Thyroid gland (tissue), 4 donors: ENCODE measurements around the gene TNNI2. TPM values are rescaled to one million over a fixed set of nuclear protein-coding genes. Genes with fewer than 3 reads are reported as not detected.

Experiments used
- DNase-seq, 2 donors: peaks; one replicate each; pipeline ENCODE4 v3.0.0-alpha.2; 2019
- H3K27ac ChIP-seq, 3 donors: fragments of 200-600 bp; sonication (generic); 1 replicate in 2 of 3; 2 replicates in 1 of 3; pipeline ENCODE4 v1.5.1; 2016 to 2019; ENCODE audit warnings: mild to moderate bottlenecking in 1 of 3, moderate library complexity in 1 of 3
- H3K27me3 ChIP-seq: fragments of 200-600 bp; sonication (generic); one replicate; pipeline ENCODE4 v1.5.1; 2019
- H3K36me3 ChIP-seq, 2 donors: fragments of 200-600 bp; sonication (generic); one replicate each; pipeline ENCODE4 v1.5.1; 2016 to 2019
- H3K4me1 ChIP-seq, 2 donors: fragments of 200-600 bp; sonication (generic); one replicate each; pipeline ENCODE4 v1.5.1; 2017 to 2019
- H3K4me3 ChIP-seq, 3 donors: fragments of 200-600 bp; sonication (generic); replicated peaks in 1 of 3; 1 replicate in 2 of 3; 2 replicates in 1 of 3; pipeline ENCODE4 v1.5.1; 2016; ENCODE audit warnings: mild to moderate bottlenecking in 1 of 3
- H3K9me3 ChIP-seq: fragments of 200-600 bp; sonication (generic); one replicate; pipeline ENCODE4 v1.5.1; 2017
- POLR2A ChIP-seq, 2 donors: fragments of 450-650 bp; IDR thresholded peaks; one replicate each; pipeline ENCODE4 v1.6.1; 2017; ENCODE audit warnings: antibody characterized with exemption in 2 of 2, mild to moderate bottlenecking in 2 of 2, moderate library complexity in 1 of 2
- WGBS, 2 donors: methylation state at CpG; one replicate each; pipeline ENCODE4 v1.1.5; 2017; 5-methylcytosine and 5-hydroxymethylcytosine counted together
- intact Hi-C: fragments of 100-400 bp; cut with DNase I; formaldehyde crosslinking; loops from one replicate; pipeline ENCODE4 v1.15.1; 2023
- total RNA-seq, 4 donors: library from RNA; depleted of rRNA; stranded (reverse); fragments of >200 nt; gene quantifications; one replicate each; pipeline ENCODE4 v1.2.3, GENCODE V29; 2016
- TF ChIP-seq, protein P1 (sequence below), 6 experiments: fragments of 200-600 bp in 3 of 6; fragments of 450-650 bp in 3 of 6; sonication (generic) in 3 of 6; IDR thresholded peaks; one replicate each; pipeline ENCODE4 v1.5.1; 2016 to 2019; ENCODE audit warnings: antibody characterized with exemption in 6 of 6, mild to moderate bottlenecking in 2 of 6, inconsistent platforms in 1 of 6, moderate library complexity in 1 of 6

TNNI2 gene
- total RNA-seq, 4 donors from 2014 or later = not detected

DNA sequence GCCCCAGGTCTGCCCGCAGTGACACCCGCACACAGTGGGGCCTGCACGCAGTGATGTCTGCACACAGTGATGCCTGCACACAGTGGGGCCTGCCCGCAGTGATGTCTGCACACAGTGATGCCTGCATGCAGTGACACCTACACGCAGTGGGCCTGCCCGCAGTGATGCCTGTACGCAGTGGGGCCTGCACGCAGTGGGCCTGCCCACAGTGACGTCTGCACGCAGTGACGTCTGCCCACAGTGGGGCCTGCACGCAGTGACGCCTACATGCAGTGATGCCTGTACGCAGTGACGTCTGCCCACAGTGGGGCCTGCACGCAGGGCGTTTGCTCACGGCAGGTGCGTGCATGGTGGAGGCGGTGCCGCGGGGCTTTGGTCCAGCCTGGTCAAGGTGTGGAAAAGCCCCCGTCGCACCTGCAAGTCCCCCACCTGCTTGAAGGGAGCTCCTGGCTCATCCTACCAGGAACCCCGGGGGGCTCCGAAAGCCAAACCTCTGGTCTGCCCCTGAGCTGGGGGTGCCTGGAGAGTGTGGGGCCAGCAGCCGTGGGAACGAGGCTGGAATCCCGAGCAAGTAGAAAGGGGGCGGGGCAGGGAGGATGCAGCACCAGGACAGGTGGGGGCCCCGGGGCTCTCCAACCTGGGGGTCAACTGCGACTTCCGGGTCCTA, 12.9 kb upstream of the TNNI2 start:
- Histone ChIP-seq H3K36me3 (no peaks in the 10 kb centered on the region), H3K4me3 (no peak overlapping the region), H3K9me3 (no peaks in the 10 kb centered on the region), H3K4me1 (peaks cover 0 to 10% of the 10 kb centered on the region in 2 donors), H3K27ac (no peak overlapping the region), H3K27me3 (no peaks in the 10 kb centered on the region)
- intact Hi-C loops = no loop called here
- DNase-seq = no peak
- TF ChIP-seq, protein P1, sequence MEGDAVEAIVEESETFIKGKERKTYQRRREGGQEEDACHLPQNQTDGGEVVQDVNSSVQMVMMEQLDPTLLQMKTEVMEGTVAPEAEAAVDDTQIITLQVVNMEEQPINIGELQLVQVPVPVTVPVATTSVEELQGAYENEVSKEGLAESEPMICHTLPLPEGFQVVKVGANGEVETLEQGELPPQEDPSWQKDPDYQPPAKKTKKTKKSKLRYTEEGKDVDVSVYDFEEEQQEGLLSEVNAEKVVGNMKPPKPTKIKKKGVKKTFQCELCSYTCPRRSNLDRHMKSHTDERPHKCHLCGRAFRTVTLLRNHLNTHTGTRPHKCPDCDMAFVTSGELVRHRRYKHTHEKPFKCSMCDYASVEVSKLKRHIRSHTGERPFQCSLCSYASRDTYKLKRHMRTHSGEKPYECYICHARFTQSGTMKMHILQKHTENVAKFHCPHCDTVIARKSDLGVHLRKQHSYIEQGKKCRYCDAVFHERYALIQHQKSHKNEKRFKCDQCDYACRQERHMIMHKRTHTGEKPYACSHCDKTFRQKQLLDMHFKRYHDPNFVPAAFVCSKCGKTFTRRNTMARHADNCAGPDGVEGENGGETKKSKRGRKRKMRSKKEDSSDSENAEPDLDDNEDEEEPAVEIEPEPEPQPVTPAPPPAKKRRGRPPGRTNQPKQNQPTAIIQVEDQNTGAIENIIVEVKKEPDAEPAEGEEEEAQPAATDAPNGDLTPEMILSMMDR (IDR thresholded peaks at IDR 0.05) = no peak
- no peak for TF ChIP-seq POLR2A (IDR thresholded peaks at IDR 0.05)
- WGBS, 2 donors = 91 to 95% methylated on average over 11 to 19 of the region's 33 CpGs

DNA sequence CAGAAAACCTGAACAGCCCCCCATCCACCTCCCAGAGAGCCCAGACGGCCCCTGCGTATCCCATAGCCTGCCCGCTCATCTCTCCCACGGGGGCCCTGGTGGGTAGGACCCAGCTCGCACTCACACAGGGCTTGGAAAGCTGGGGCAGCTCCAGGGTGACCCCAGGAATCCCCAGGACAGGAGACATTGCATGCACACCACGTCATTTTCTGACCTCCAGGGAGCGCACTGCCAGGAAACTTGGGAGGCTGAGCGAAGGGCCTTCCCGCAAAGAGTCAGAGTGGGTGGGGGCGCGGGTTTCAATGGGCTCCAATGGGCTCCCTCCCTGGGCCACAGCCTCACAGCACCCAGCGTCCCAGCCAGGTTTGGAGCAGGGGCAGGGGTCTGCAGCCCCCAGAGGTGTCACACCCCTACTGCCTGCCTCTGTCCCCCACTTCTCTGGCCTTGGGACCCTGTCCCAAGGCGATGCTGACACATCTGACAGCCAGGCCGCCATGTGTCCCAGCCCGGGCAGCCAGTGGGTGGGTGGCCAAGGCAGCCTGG, 12.2 kb upstream of the TNNI2 start:
- Histone ChIP-seq H3K4me3 (no peak overlapping the region), H3K36me3 (no peaks in the 10 kb centered on the region), H3K4me1 (peaks cover 0 to 10% of the 10 kb centered on the region in 2 donors), H3K27me3 (no peaks in the 10 kb centered on the region), H3K9me3 (no peaks in the 10 kb centered on the region), H3K27ac (no peak overlapping the region)
- no peak for DNase-seq
- 65 to 84% methylated on average over 5 to 8 of the region's 15 CpGs for WGBS, 2 donors
- TF ChIP-seq, protein P1 (IDR thresholded peaks at IDR 0.05) = no peak
- TF ChIP-seq POLR2A (IDR thresholded peaks at IDR 0.05) = no peak
- intact Hi-C loops = no loop called here

DNA sequence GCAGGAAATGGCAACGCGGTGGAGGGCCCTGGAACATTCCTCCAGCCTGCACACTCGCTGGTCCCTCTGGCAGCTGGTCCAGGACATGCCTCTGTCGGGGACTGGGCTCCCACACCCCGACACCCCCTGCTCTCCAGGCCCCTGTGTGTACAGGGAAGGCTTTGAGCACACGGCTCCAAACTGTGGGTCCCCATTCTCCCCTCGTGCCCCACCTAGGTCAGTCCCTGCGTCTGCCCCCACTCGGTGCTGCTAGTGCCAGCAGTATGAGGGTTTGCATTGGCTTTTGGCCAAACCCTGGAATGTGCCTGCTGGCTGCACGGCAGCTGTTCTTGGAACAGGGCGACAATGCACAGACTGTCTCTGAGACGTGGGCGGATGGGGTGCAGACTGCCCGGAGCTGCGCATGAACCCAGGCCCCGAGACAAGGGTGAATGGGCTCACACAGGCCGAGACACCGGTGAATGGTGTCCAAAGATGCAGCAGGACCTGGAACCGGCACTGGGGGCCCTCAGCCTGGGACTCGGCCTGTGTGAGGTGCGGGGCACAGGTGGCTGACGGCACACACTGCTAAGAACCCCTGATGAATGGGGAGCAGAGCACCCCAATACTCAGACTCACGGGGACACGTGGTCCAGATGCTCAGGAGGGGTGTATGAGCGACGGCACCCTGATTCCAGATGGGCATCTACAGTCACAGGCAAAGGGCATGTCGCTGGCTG, 11.5 kb upstream of the TNNI2 start:
- peak; percentile 43 to 52 for DNase-seq
- Histone ChIP-seq H3K27ac (no peak overlapping the region), H3K36me3 (no peaks in the 10 kb centered on the region), H3K4me3 (no peak overlapping the region), H3K27me3 (no peaks in the 10 kb centered on the region), H3K4me1 (peaks cover 0 to 13% of the 10 kb centered on the region in 2 donors), H3K9me3 (no peaks in the 10 kb centered on the region)
- WGBS, 2 donors = 13 to 48% methylated on average over 17 to 26 of the region's 27 CpGs
- intact Hi-C loops = no loop called here
- TF ChIP-seq POLR2A (IDR thresholded peaks at IDR 0.05) = no peak
- TF ChIP-seq, protein P1 (IDR thresholded peaks at IDR 0.05) = no peak

DNA sequence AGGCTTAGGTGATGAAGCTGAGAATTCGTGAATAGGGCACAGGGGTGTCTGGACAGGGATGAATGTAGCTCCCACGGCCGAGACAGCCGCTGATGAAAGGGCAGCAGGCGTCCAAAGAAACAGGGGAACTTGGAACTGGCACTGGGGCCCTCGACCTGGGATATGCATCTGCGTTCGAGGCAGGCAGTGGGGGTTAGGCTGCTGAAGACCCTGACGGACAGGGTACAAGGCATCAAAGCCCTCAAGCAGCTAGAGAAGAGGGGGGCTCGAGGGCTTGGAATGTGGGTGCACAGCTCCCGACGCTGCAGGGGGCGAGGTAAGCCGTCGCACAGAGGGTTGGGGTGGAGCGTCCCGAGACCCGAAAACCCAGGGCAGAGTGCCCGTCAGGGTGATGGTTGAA, 10.8 kb upstream of the TNNI2 start:
- 81 to 82% methylated on average over 18 to 19 of the region's 19 CpGs for WGBS, 2 donors
- no peaks in the 10 kb centered on the region for H3K36me3 ChIP-seq
- H3K4me1 ChIP-seq = peaks cover 0 to 18% of the 10 kb centered on the region in 2 donors
- intact Hi-C loops = no loop called here
- TF ChIP-seq, protein P1 (IDR thresholded peaks at IDR 0.05) = no peak
- TF ChIP-seq POLR2A (IDR thresholded peaks at IDR 0.05) = no peak
- no peak for DNase-seq
- H3K27ac ChIP-seq = no peak overlapping the region
- no peak overlapping the region for H3K4me3 ChIP-seq
- no peaks in the 10 kb centered on the region for H3K9me3 ChIP-seq
- H3K27me3 ChIP-seq = no peaks in the 10 kb centered on the region

DNA sequence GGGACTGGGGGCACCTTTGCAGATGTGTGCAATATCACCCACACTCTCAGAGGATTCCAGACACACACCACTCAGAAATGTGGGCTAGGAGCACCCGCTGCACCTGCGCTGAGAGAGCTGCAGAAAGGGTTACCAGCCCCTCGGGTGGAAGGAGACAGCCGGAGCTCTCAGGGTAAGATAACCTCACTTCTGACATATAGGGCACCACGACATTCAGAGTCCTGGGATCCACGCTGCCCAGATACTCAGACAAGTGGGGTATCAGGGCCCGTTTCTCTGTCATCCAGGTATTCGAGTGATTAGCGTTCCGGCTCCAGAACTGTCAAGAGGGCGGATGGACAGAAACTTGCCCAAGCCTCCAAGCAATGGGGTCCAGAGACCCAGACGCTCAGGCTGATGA, 10.2 kb upstream of the TNNI2 start:
- no peaks in the 10 kb centered on the region for H3K36me3 ChIP-seq
- peaks cover 0 to 18% of the 10 kb centered on the region in 2 donors for H3K4me1 ChIP-seq
- no peaks in the 10 kb centered on the region for H3K27me3 ChIP-seq
- WGBS, 2 donors = 74 to 83% methylated on average over 5 to 12 of the region's 12 CpGs
- intact Hi-C loops = no loop called here
- no peak overlapping the region for H3K4me3 ChIP-seq
- DNase-seq = no peak
- no peaks in the 10 kb centered on the region for H3K9me3 ChIP-seq
- no peak overlapping the region for H3K27ac ChIP-seq
- TF ChIP-seq POLR2A (IDR thresholded peaks at IDR 0.05) = no peak
- TF ChIP-seq, protein P1 (IDR thresholded peaks at IDR 0.05) = no peak
